ENCODE results near the gene CHRM4. TPM values are rescaled to one million over a fixed set of nuclear protein-coding genes. Genes with fewer than 3 reads are reported as not detected.

The CHRM4 gene
- total and polyA plus RNA-seq, 4 experiments from 2014 or later, result 0.12 to 0.16 TPM; not detected in 2

DNA sequence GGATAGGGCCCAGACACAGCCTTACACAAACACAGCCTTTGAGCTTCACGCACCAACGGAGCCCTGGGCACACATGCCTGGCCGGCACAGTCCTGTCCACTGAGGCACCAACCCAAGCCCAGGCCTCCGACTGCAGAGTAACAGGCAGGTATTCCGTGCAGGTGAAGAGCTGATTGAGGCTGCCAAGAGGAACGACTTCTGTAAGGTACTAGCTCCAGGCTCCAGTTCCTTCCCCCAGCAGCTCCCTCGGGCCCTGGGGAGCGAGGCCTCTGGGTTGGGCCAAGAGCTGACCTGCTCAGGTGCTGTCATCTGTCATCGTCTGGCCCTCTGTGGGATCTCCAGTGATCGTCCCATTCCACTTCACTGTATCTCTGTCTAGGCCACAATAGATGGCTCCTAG, 13.3 kb downstream of the CHRM4 start:
- no peak overlapping the region for H3K27ac ChIP-seq (ENCODE audit: low read depth, low read length)
- H3K4me1 Mint-ChIP-seq, result peaks cover 4 to 9% (median 7%) of the 10 kb centered on the region in 4 donors
- H3K9me3 Mint-ChIP-seq, result peaks cover 0 to 2% (median 0%) of the 10 kb centered on the region in 8 donors
- intact Hi-C loops (cut with micrococcal nuclease), result no loop called here
- ChIA-PET POLR2A (ENCODE audit: partially characterized antibody) (interaction anchor here (0.8 to 4.3 kb wide), 8 partner anchors 9 to 46 kb away, joined by 3 to 34 read pairs (median 4); partner anchors contain the start of gene DGKZ), CTCF (ENCODE audit: partially characterized antibody) (interaction anchor here (1.1 to 3.1 kb wide), 4 partner anchors 10 to 28 kb away, joined by 3 to 14 read pairs (median 5); no protein-coding TSS in a partner anchor)
- no peak overlapping the region for H3K4me3 ChIP-seq (ENCODE audit: low read length in 2 of 2)
- no peaks in the 10 kb centered on the region for H3K9me3 ChIP-seq (ENCODE audit: control insufficient read depth in 1 of 2, low read length in 2 of 2)
- no peak overlapping the region for H3K4me3 Mint-ChIP-seq
- peaks cover 37% of the 10 kb centered on the region for H3K36me3 ChIP-seq (ENCODE audit: insufficient read depth, low read length)
- DNase-seq, result no peak
- peaks cover 6% of the 10 kb centered on the region for H3K27me3 ChIP-seq (ENCODE audit: insufficient read depth, low read length)
- H3K27ac Mint-ChIP-seq, result peak overlapping the region in 3 of 7 donors; percentile 50 to 63 (median 51)
- H3K27me3 Mint-ChIP-seq, result peaks cover 0 to 5% of the 10 kb centered on the region in 2 donors
- peaks cover 12% of the 10 kb centered on the region for H3K4me1 ChIP-seq (ENCODE audit: insufficient read depth, low read length)
- H3K36me3 Mint-ChIP-seq, result peaks cover 20 to 37% of the 10 kb centered on the region in 2 donors

DNA sequence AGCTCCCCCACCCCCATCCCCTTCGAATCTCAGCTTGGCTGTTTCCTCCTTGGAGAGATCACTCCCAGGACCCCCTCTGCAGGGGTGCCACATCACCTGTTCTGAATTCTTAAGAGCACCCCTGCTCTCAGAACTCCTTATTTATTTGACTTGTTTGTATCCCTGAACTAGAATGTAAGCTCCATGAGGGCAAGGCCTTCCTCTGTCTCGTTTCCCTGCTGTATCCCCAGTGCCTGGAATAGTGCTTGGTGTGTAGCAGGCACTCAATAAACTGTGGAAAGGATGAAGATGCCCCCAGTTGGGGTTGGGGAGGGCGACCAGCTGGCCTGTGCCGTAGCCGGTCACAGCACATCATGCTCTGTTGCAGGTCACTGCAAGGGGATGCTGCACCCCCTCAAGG, 13.7 kb downstream of the CHRM4 start:
- H3K36me3 ChIP-seq (ENCODE audit: insufficient read depth, low read length), result peaks cover 37% of the 10 kb centered on the region
- H3K9me3 ChIP-seq (ENCODE audit: control insufficient read depth in 1 of 2, low read length in 2 of 2), result no peaks in the 10 kb centered on the region
- peaks cover 20 to 39% of the 10 kb centered on the region in 2 donors for H3K36me3 Mint-ChIP-seq
- H3K4me3 Mint-ChIP-seq, result no peak overlapping the region
- ChIA-PET CTCF (ENCODE audit: partially characterized antibody) (interaction anchor here (0.7 to 3.1 kb wide), 5 partner anchors 10 to 34 kb away, joined by 3 to 14 read pairs (median 4); no protein-coding TSS in a partner anchor), POLR2A (ENCODE audit: partially characterized antibody) (interaction anchor here (0.8 to 4.3 kb wide), 8 partner anchors 9 to 45 kb away, joined by 3 to 34 read pairs (median 4); partner anchors contain the start of gene DGKZ)
- peaks cover 0 to 5% of the 10 kb centered on the region in 2 donors for H3K27me3 Mint-ChIP-seq
- H3K4me1 ChIP-seq (ENCODE audit: insufficient read depth, low read length), result peaks cover 10% of the 10 kb centered on the region
- peaks cover 5% of the 10 kb centered on the region for H3K27me3 ChIP-seq (ENCODE audit: insufficient read depth, low read length)
- H3K4me3 ChIP-seq (ENCODE audit: low read length in 2 of 2), result no peak overlapping the region
- no peak for DNase-seq
- peak overlapping the region in 2 of 7 donors; percentile 21 to 26 for H3K27ac Mint-ChIP-seq
- intact Hi-C loops (cut with micrococcal nuclease), result no loop called here
- peaks cover 0 to 2% (median 0%) of the 10 kb centered on the region in 8 donors for H3K9me3 Mint-ChIP-seq
- H3K27ac ChIP-seq (ENCODE audit: low read depth, low read length), result no peak overlapping the region
- peaks cover 4 to 9% (median 7%) of the 10 kb centered on the region in 4 donors for H3K4me1 Mint-ChIP-seq

DNA sequence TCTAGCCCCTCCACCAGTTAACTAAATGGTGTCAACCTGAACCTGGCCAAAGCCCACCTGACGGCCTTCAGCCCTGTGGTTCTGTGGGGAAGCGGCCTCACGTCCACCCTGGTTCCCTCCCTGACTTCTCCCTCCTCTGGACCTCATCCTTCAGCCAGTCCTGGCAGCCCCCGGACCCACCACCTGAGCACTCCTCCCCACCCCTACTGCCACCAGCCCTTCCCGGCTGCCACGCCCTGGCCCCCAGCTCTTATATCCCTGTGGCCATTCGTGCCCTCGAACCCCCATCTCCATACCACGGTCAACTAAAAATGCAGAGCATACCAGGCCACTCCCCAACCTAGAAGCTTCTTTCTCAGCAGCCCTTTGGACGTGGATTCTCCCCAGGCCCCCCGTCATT, 14.3 kb downstream of the CHRM4 start:
- peaks cover 20 to 42% of the 10 kb centered on the region in 2 donors for H3K36me3 Mint-ChIP-seq
- Histone ChIP-seq H3K36me3 (ENCODE audit: insufficient read depth, low read length) (peaks cover 40% of the 10 kb centered on the region), H3K4me1 (ENCODE audit: insufficient read depth, low read length) (peaks cover 4% of the 10 kb centered on the region), H3K27me3 (ENCODE audit: insufficient read depth, low read length) (peaks cover under 1% of the 10 kb centered on the region), H3K9me3 (ENCODE audit: control insufficient read depth in 1 of 2, low read length in 2 of 2) (no peaks in the 10 kb centered on the region), H3K27ac (ENCODE audit: low read depth, low read length) (no peak overlapping the region), H3K4me3 (ENCODE audit: low read length in 2 of 2) (no peak overlapping the region)
- peaks cover 4 to 8% (median 6%) of the 10 kb centered on the region in 4 donors for H3K4me1 Mint-ChIP-seq
- peaks cover 0 to 5% of the 10 kb centered on the region in 2 donors for H3K27me3 Mint-ChIP-seq
- intact Hi-C loops (cut with micrococcal nuclease), result no loop called here
- peaks cover 0 to 2% (median 0%) of the 10 kb centered on the region in 8 donors for H3K9me3 Mint-ChIP-seq
- no peak overlapping the region for H3K4me3 Mint-ChIP-seq
- H3K27ac Mint-ChIP-seq, result peak overlapping the region in 2 of 7 donors; percentile 21 to 26
- no peak for DNase-seq
- CTCF ChIA-PET (ENCODE audit: partially characterized antibody), result interaction anchor here (0.7 to 3.1 kb wide), 4 partner anchors 12 to 33 kb away, joined by 3 to 14 read pairs (median 4); no protein-coding TSS in a partner anchor
- POLR2A ChIA-PET (ENCODE audit: partially characterized antibody), result interaction anchor here (1.0 to 4.3 kb wide), 6 partner anchors 8 to 32 kb away, joined by 3 to 34 read pairs (median 6); partner anchors contain the start of gene DGKZ

DNA sequence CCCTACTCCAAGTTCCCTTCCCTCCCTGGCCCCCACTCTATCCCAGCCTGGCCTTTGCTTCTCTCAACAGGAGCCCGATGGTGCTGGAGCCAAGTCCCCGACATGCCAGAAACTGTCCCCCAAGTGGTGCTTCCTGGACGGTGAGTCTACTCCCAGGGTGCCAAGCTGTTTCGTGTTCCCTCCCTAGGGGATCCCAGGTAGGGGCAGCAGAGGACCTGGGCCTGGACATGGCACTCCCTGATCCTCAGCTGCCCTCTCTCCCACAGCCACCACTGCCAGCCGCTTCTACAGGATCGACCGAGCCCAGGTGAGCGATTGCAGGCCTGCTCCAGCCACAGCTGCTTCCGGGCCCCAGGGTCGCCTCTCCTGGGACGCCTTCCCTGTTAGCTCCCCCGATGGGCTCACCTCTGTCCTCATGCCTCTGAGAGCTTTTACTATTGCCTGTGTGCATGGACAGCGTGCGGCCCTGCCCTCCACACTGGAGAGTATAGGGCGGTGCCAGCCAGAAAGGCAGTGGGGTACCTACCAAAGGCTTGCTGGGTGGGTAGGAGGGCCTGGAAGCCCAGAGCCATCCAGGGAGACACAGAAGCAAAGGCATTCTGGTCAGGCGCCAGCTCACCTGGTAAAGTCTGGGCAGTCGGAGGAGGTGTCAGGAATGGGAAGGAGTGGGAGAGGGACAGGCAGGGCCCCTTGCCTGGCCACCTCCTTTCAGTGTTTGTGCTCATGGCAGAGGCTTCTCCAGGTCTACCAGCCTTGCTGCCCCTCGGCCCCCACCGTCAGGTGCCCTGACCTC, 15.1 kb downstream of the CHRM4 start:
- Histone ChIP-seq H3K4me3 (ENCODE audit: low read length in 2 of 2) (no peak overlapping the region), H3K27me3 (ENCODE audit: insufficient read depth, low read length) (no peaks in the 10 kb centered on the region), H3K4me1 (ENCODE audit: insufficient read depth, low read length) (no peaks in the 10 kb centered on the region), H3K36me3 (ENCODE audit: insufficient read depth, low read length) (peaks cover 48% of the 10 kb centered on the region), H3K27ac (ENCODE audit: low read depth, low read length) (no peak overlapping the region), H3K9me3 (ENCODE audit: control insufficient read depth in 1 of 2, low read length in 2 of 2) (no peaks in the 10 kb centered on the region)
- no peak for DNase-seq
- Mint-ChIP-seq H3K4me1 (peaks cover 0 to 5% (median 3%) of the 10 kb centered on the region in 4 donors), H3K27ac (peak overlapping the region in 1 of 7 donors; percentile 6), H3K4me3 (no peak overlapping the region), H3K27me3 (peaks cover 0 to 2% of the 10 kb centered on the region in 2 donors), H3K9me3 (peaks cover 0 to 2% (median 0%) of the 10 kb centered on the region in 8 donors), H3K36me3 (peaks cover 20 to 45% of the 10 kb centered on the region in 2 donors)
- ChIA-PET POLR2A (ENCODE audit: partially characterized antibody) (interaction anchor here (1.3 kb wide), 1 partner anchor 11 kb away, joined by 4 read pairs; no protein-coding TSS in a partner anchor), CTCF (ENCODE audit: partially characterized antibody) (interaction anchor here (1.0 to 3.1 kb wide), 3 partner anchors 8 to 23 kb away, joined by 3 to 14 read pairs (median 4); no protein-coding TSS in a partner anchor)
- intact Hi-C loops (cut with micrococcal nuclease), result no loop called here

DNA sequence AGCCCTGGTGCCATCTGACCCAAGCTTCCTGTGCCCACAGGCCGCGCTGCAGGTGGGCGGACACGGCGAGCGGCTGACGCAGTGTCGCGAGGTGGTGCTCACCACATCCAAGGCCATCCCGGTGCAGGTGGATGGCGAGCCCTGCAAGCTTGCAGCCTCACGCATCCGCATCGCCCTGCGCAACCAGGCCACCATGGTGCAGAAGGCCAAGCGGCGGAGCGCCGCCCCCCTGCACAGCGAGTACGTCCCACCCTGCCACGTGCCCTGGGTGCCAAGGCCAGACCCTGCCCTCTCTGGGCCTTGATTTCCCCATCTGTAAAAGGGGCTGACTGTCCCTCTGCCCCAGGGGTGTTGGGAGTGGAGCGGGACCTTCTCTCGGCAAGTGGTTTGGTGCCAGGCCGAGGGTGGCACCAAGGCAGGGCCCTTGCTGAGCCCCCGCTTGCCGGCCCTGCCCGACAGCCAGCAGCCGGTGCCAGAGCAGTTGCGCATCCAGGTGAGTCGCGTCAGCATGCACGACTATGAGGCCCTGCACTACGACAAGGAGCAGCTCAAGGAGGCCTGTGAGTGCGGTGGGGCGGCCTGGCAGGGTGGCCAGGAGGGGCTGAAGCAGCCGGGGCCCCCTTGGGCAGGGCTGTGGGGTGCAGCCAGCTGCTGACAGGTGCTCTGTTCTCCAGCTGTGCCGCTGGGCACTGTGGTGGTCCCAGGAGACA, 16.0 kb downstream of the CHRM4 start:
- H3K27ac Mint-ChIP-seq, result no peak overlapping the region
- Histone ChIP-seq H3K4me1 (ENCODE audit: insufficient read depth, low read length) (no peaks in the 10 kb centered on the region), H3K4me3 (ENCODE audit: low read length in 2 of 2) (no peak overlapping the region), H3K27ac (ENCODE audit: low read depth, low read length) (no peak overlapping the region), H3K9me3 (ENCODE audit: control insufficient read depth in 1 of 2, low read length in 2 of 2) (no peaks in the 10 kb centered on the region), H3K27me3 (ENCODE audit: insufficient read depth, low read length) (no peaks in the 10 kb centered on the region), H3K36me3 (ENCODE audit: insufficient read depth, low read length) (peaks cover 48% of the 10 kb centered on the region)
- peaks cover 20 to 47% of the 10 kb centered on the region in 2 donors for H3K36me3 Mint-ChIP-seq
- peaks cover 0 to 2% (median 0%) of the 10 kb centered on the region in 8 donors for H3K9me3 Mint-ChIP-seq
- ChIA-PET CTCF (ENCODE audit: partially characterized antibody) (interaction anchor here (1.2 kb wide), 1 partner anchor 7 kb away, joined by 4 read pairs; no protein-coding TSS in a partner anchor), POLR2A (ENCODE audit: partially characterized antibody) (interaction anchor here (19.9 kb wide), 1 partner anchor 25 kb away, joined by 334 read pairs; the partner anchor contains the start of gene DGKZ)
- no peak for DNase-seq
- H3K27me3 Mint-ChIP-seq, result peaks cover 0 to 2% of the 10 kb centered on the region in 2 donors
- intact Hi-C loops (cut with micrococcal nuclease), result no loop called here
- H3K4me3 Mint-ChIP-seq, result no peak overlapping the region
- H3K4me1 Mint-ChIP-seq, result peaks cover 0 to 5% (median 3%) of the 10 kb centered on the region in 4 donors

DNA sequence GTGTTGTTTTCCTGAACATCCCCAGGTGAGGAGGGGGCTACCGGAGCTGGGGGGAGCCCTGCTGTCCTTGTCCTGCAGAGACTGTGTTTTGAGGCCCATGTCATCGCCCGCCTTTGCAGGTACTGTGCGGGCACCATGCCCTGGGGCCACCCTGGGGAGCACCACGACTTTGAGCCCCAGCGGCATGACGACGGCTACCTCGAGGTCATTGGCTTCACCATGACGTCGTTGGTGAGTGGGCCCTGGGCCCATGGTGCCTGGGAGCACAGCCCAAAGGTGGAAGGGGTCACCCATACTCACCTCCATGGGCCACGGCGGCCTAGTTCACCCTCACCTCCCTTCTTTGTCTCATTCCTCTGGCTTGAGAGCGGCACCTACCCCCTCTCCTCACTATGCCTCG, 16.8 kb downstream of the CHRM4 start:
- CTCF ChIA-PET (ENCODE audit: partially characterized antibody), result interaction anchor here (15.2 kb wide), 1 partner anchor 24 kb away, joined by 469 read pairs; the partner anchor contains the start of gene DGKZ
- Histone ChIP-seq H3K4me3 (ENCODE audit: low read length in 2 of 2) (no peak overlapping the region), H3K9me3 (ENCODE audit: control insufficient read depth in 1 of 2, low read length in 2 of 2) (no peaks in the 10 kb centered on the region), H3K27me3 (ENCODE audit: insufficient read depth, low read length) (no peaks in the 10 kb centered on the region), H3K36me3 (ENCODE audit: insufficient read depth, low read length) (peaks cover 56% of the 10 kb centered on the region), H3K4me1 (ENCODE audit: insufficient read depth, low read length) (no peaks in the 10 kb centered on the region), H3K27ac (ENCODE audit: low read depth, low read length) (no peak overlapping the region)
- Mint-ChIP-seq H3K4me3 (no peak overlapping the region), H3K27me3 (no peaks in the 10 kb centered on the region), H3K9me3 (peaks cover 0 to 2% (median 0%) of the 10 kb centered on the region in 8 donors), H3K27ac (peak overlapping the region in 1 of 7 donors; percentile 52), H3K36me3 (peaks cover 26 to 52% of the 10 kb centered on the region in 2 donors), H3K4me1 (peaks cover 0 to 4% (median 0%) of the 10 kb centered on the region in 4 donors)
- intact Hi-C loops (cut with micrococcal nuclease), result no loop called here
- no peak for DNase-seq
- POLR2A ChIA-PET (ENCODE audit: partially characterized antibody), result interaction anchor here (19.9 kb wide), 1 partner anchor 24 kb away, joined by 334 read pairs; the partner anchor contains the start of gene DGKZ

Data from CD4-positive, alpha-beta memory T cell (primary cell).